WTC11 (cell line): ENCODE results near the gene ICA1. TPM values are rescaled to one million over a fixed set of nuclear protein-coding genes. Genes with fewer than 3 reads are reported as not detected.

Experiments used
- ATAC-seq: fragments of 200-7000 bp; cut with Tn5 transposase; 2 replicates; pipeline ENCODE4 v1.10.0; 2021; ENCODE audit warnings: mild to moderate bottlenecking, moderate library complexity
- CTCF ChIA-PET: fragments of 300-600 bp; sonication (Branson Sonifier 250); formaldehyde crosslinking; loops from one replicate; lab custom pipeline; 2021; ENCODE audit warnings: antibody characterized with exemption; lab: Charles Lee
- POLR2A ChIA-PET: fragments of 350-600 bp; sonication (Branson Sonifier 250); formaldehyde crosslinking; loops from one replicate; lab custom pipeline; 2021; ENCODE audit warnings: antibody characterized with exemption; lab: Charles Lee
- DNase-seq: peaks from one replicate; pipeline ENCODE4 v3.0.0; 2021; ENCODE audit warnings: low spot score
- H3K27ac Mint-ChIP-seq: 2 replicates; pipeline ENCODE4 v1.8.0; 2021; ENCODE audit warnings: mixed read lengths
- H3K27me3 Mint-ChIP-seq: 2 replicates; pipeline ENCODE4 v1.8.0; 2021; ENCODE audit warnings: low read depth, mild to moderate bottlenecking, moderate library complexity, mixed read lengths
- H3K36me3 Mint-ChIP-seq: 2 replicates; pipeline ENCODE4 v1.8.0; 2021; ENCODE audit warnings: mixed read lengths
- H3K4me1 Mint-ChIP-seq: 2 replicates; pipeline ENCODE4 v1.8.0; 2022; ENCODE audit warnings: mixed read lengths
- H3K4me3 Mint-ChIP-seq: 2 replicates; pipeline ENCODE4 v1.8.0; 2021; ENCODE audit warnings: mild to moderate bottlenecking, moderate library complexity, mixed read lengths
- H3K9me3 Mint-ChIP-seq: 2 replicates; pipeline ENCODE4 v1.8.0; 2021; ENCODE audit warnings: mixed read lengths
- ARID4B ChIP-seq: sonication (generic); formaldehyde crosslinking; IDR thresholded peaks from 2 replicates; pipeline ENCODE4 v1.8.0; 2023; ENCODE audit warnings: missing genetic modification reagents, mild to moderate bottlenecking, borderline replicate concordance
- ATF6 ChIP-seq: sonication (generic); formaldehyde crosslinking; IDR thresholded peaks from 2 replicates; pipeline ENCODE4 v1.8.1; 2023; ENCODE audit warnings: mild to moderate bottlenecking, missing genetic modification reagents
- CTCF ChIP-seq: fragments of 200-600 bp; IDR thresholded peaks from 2 replicates; pipeline ENCODE4 v1.8.0; 2022; ENCODE audit warnings: antibody characterized with exemption
- FOXK1 ChIP-seq: sonication (generic); formaldehyde crosslinking; IDR thresholded peaks from 2 replicates; pipeline ENCODE4 v1.8.0; 2022; ENCODE audit warnings: mild to moderate bottlenecking, moderate library complexity, missing genetic modification reagents
- HMGXB4 ChIP-seq: sonication (generic); formaldehyde crosslinking; IDR thresholded peaks from 2 replicates; pipeline ENCODE4 v1.8.1; 2023; ENCODE audit warnings: mild to moderate bottlenecking, moderate library complexity, missing genetic modification reagents
- MAX ChIP-seq: sonication (generic); formaldehyde crosslinking; IDR thresholded peaks from 2 replicates; pipeline ENCODE4 v1.8.0; 2022; ENCODE audit warnings: mild to moderate bottlenecking, missing genetic modification reagents
- NR3C1 ChIP-seq: sonication (generic); formaldehyde crosslinking; conservative IDR thresholded peaks from 2 replicates; pipeline ENCODE4 v1.8.1; 2023; ENCODE audit warnings: low read depth, mild to moderate bottlenecking, missing genetic modification reagents
- PRRX2 ChIP-seq: fragments of 250-450 bp; sonication (Bioruptor Pico); IDR thresholded peaks from 2 replicates; pipeline ENCODE4 v1.8.0; 2021; ENCODE audit warnings: mild to moderate bottlenecking
- SP1 ChIP-seq: sonication (generic); formaldehyde crosslinking; conservative IDR thresholded peaks from 2 replicates; pipeline ENCODE4 v1.8.1; 2022; ENCODE audit warnings: missing genetic modification reagents
- TP53 ChIP-seq: sonication (generic); formaldehyde crosslinking; IDR thresholded peaks from 2 replicates; pipeline ENCODE4 v1.8.1; 2023; ENCODE audit warnings: mild to moderate bottlenecking, missing genetic modification reagents
- USF1 ChIP-seq: sonication (generic); formaldehyde crosslinking; IDR thresholded peaks from 2 replicates; pipeline ENCODE4 v1.8.0; 2022; ENCODE audit warnings: mild to moderate bottlenecking, missing genetic modification reagents
- ZMAT4 ChIP-seq: fragments of 250-450 bp; sonication (Bioruptor Pico); IDR thresholded peaks from 2 replicates; pipeline ENCODE4 v1.9.0; 2021; ENCODE audit warnings: mild to moderate bottlenecking
- ZNF121 ChIP-seq: sonication (generic); formaldehyde crosslinking; IDR thresholded peaks from 2 replicates; pipeline ENCODE4 v1.8.0; 2023; ENCODE audit warnings: missing genetic modification reagents
- ZNF532 ChIP-seq: fragments of 250-450 bp; sonication (Bioruptor Pico); IDR thresholded peaks from 2 replicates; pipeline ENCODE4 v1.9.0; 2021; ENCODE audit warnings: mild to moderate bottlenecking, borderline replicate concordance
- ZSCAN18 ChIP-seq: fragments of 250-450 bp; sonication (Bioruptor Pico); IDR thresholded peaks from 2 replicates; pipeline ENCODE4 v2.1.2; 2022; ENCODE audit warnings: mild to moderate bottlenecking, moderate library complexity
- total RNA-seq: library from RNA; stranded (reverse); gene quantifications from 3 replicates; pipeline ENCODE4 v1.2.3, GENCODE V29; 2021

The ICA1 gene
- total RNA-seq, 1 experiment from 2014 or later, result 31.2 TPM

- no peak for TF ChIP-seq ARID4B
- TF ChIP-seq, all 79 proteins: peak for 0
Observed at GRCh38 chr7:8142477-8142876, 119.5 kb downstream of the ICA1 start (continued).

GRCh38 chr7:8141070-8141469, 120.9 kb downstream of the ICA1 start:
- H3K4me3 Mint-ChIP-seq, result no peak overlapping the region
- H3K4me1 Mint-ChIP-seq, result peaks cover 12% of the 10 kb centered on the region
- H3K27me3 Mint-ChIP-seq, result no peaks in the 10 kb centered on the region
- H3K27ac Mint-ChIP-seq, result no peak overlapping the region
- ChIA-PET POLR2A (no interaction called here), CTCF (no interaction called here)
- H3K9me3 Mint-ChIP-seq, result no peaks in the 10 kb centered on the region
- no peaks in the 10 kb centered on the region for H3K36me3 Mint-ChIP-seq
- ATAC-seq (no peak), DNase-seq (no peak)
- TF ChIP-seq ZMAT4 (no peak), FOXK1 (CRISPR knock-in tag) (no peak), HMGXB4 (CRISPR knock-in tag) (no peak), MAX (CRISPR knock-in tag) (no peak), NR3C1 (no peak), CTCF (no peak), PRRX2 (no peak), ZSCAN18 (no peak), SP1 (CRISPR knock-in tag) (no peak)

GRCh38 chr7:8136051-8136730, 125.8 kb downstream of the ICA1 start:
- Mint-ChIP-seq H3K9me3 (no peaks in the 10 kb centered on the region), H3K4me3 (no peak overlapping the region), H3K36me3 (no peaks in the 10 kb centered on the region), H3K27ac (no peak overlapping the region), H3K4me1 (no peaks in the 10 kb centered on the region), H3K27me3 (no peaks in the 10 kb centered on the region)
- ATAC-seq (no peak), DNase-seq (no peak)
- ChIA-PET POLR2A (no interaction called here), CTCF (interaction anchor here (1.0 to 1.1 kb wide), 2 partner anchors 54 to 160 kb away, joined by 3 read pairs; no protein-coding TSS in a partner anchor)
- TF ChIP-seq ZNF532 (CRISPR knock-in tag) (no peak), ZNF121 (CRISPR knock-in tag) (no peak), TP53 (CRISPR knock-in tag) (no peak), USF1 (CRISPR knock-in tag) (no peak), ATF6 (CRISPR knock-in tag) (no peak)
